Measurements from ENCODE around the gene OTOG.

DNA sequence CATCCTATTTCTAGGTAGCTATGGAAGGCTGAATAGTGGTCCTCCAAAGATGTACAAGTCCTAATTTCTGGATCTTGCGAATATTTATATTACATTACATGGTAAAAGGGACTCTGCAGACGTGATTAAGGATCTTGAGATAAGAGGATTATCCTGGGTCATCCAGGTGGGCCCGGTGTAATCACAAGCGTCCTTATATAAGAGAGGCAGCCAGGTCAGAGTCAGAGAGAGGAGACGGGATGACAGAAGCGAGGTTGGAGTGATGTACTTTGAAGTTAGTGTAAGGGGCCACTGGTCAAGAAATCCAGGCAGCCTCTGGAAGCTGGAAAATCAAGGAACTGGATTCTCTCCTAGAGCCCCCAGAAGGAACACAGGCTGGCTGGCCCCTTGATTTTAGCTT lies 102.2 kb downstream of the OTOG start:
- TF ChIP-seq POLR2AphosphoS5 (IDR thresholded peaks at IDR 0.05; ENCODE audit: borderline replicate concordance, low read depth, low read length) (no peak), EZH2 (IDR thresholded peaks at IDR 0.05) (no peak)
